Measurements from ENCODE around the gene TAB3.

The TAB3 gene

GRCh38 chrX:30819080-30819479 lies 70.0 kb downstream of the TAB3 start:
- Histone ChIP-seq H3K4me3 (IDR thresholded peaks at IDR 0.05; ENCODE audit: insufficient read depth, low read depth, low read length) (no peak overlapping the region), H3K4me1 (ENCODE audit: low read depth, poor library complexity, severe bottlenecking) (peaks cover 6% of the 10 kb centered on the region), H3K27me3 (ENCODE audit: insufficient read depth, low read depth) (no peaks in the 10 kb centered on the region), H3K36me3 (ENCODE audit: insufficient read depth) (no peaks in the 10 kb centered on the region), H3K79me2 (ENCODE audit: insufficient read depth, low read depth) (no peaks in the 10 kb centered on the region), H3K4me2 (no peak overlapping the region), H3K27ac (no peak overlapping the region), H2AFZ (ENCODE audit: low read depth) (no peak overlapping the region), H4K20me1 (ENCODE audit: insufficient read depth) (no peaks in the 10 kb centered on the region), H3K9ac (no peak overlapping the region)
- TF ChIP-seq CTCF (conservative IDR thresholded peaks at IDR 0.05; ENCODE audit: low read depth, low read length), result no peak

GRCh38 chrX:30816079-30816478 lies 73.0 kb downstream of the TAB3 start:
- Histone ChIP-seq H3K79me2 (ENCODE audit: insufficient read depth, low read depth) (no peaks in the 10 kb centered on the region), H3K9ac (no peak overlapping the region), H3K27ac (no peak overlapping the region), H3K36me3 (ENCODE audit: insufficient read depth) (no peaks in the 10 kb centered on the region), H2AFZ (ENCODE audit: low read depth) (no peak overlapping the region), H3K4me1 (ENCODE audit: low read depth, poor library complexity, severe bottlenecking) (peaks cover 6% of the 10 kb centered on the region), H3K27me3 (ENCODE audit: insufficient read depth, low read depth) (no peaks in the 10 kb centered on the region), H3K4me3 (IDR thresholded peaks at IDR 0.05; ENCODE audit: insufficient read depth, low read depth, low read length) (no peak overlapping the region), H4K20me1 (ENCODE audit: insufficient read depth) (no peaks in the 10 kb centered on the region), H3K4me2 (no peak overlapping the region)
- TF ChIP-seq CTCF (conservative IDR thresholded peaks at IDR 0.05; ENCODE audit: low read depth, low read length), result no peak

- no peak overlapping the region for H3K9ac ChIP-seq
- H3K36me3 ChIP-seq (ENCODE audit: insufficient read depth), result no peaks in the 10 kb centered on the region
- TF ChIP-seq CTCF (conservative IDR thresholded peaks at IDR 0.05; ENCODE audit: low read depth, low read length), result no peak
- H3K4me1 ChIP-seq (ENCODE audit: low read depth, poor library complexity, severe bottlenecking), result peaks cover 6% of the 10 kb centered on the region
- H4K20me1 ChIP-seq (ENCODE audit: insufficient read depth), result no peaks in the 10 kb centered on the region
- H3K4me2 ChIP-seq, result no peak overlapping the region
- no peak overlapping the region for H2AFZ ChIP-seq (ENCODE audit: low read depth)
- H3K27ac ChIP-seq, result no peak overlapping the region
- H3K4me3 ChIP-seq (IDR thresholded peaks at IDR 0.05; ENCODE audit: insufficient read depth, low read depth, low read length), result no peak overlapping the region
- no peaks in the 10 kb centered on the region for H3K79me2 ChIP-seq (ENCODE audit: insufficient read depth, low read depth)
- H3K27me3 ChIP-seq (ENCODE audit: insufficient read depth, low read depth), result no peaks in the 10 kb centered on the region
These were observed 74.1 kb downstream of the TAB3 start for GRCh38 chrX:30814978-30815377.

GRCh38 chrX:30812326-30812725 lies 76.7 kb downstream of the TAB3 start:
- Histone ChIP-seq H4K20me1 (ENCODE audit: insufficient read depth) (no peaks in the 10 kb centered on the region), H3K4me3 (IDR thresholded peaks at IDR 0.05; ENCODE audit: insufficient read depth, low read depth, low read length) (no peak overlapping the region), H3K4me1 (ENCODE audit: low read depth, poor library complexity, severe bottlenecking) (no peaks in the 10 kb centered on the region), H3K27me3 (ENCODE audit: insufficient read depth, low read depth) (no peaks in the 10 kb centered on the region), H3K9ac (no peak overlapping the region), H3K79me2 (ENCODE audit: insufficient read depth, low read depth) (no peaks in the 10 kb centered on the region), H3K36me3 (ENCODE audit: insufficient read depth) (no peaks in the 10 kb centered on the region), H3K27ac (no peak overlapping the region), H2AFZ (ENCODE audit: low read depth) (no peak overlapping the region), H3K4me2 (no peak overlapping the region)
- no peak for TF ChIP-seq CTCF (conservative IDR thresholded peaks at IDR 0.05; ENCODE audit: low read depth, low read length)
